Astrocyte of the spinal cord (primary cell): ENCODE data around the gene XIRP2.

ENCODE experiments used
- DNase-seq: peaks from one replicate; pipeline ENCODE4 v3.0.0; 2011; ENCODE audit warnings: low read depth, low spot score
- H3K4me3 ChIP-seq: 2 replicates; pipeline ENCODE4 v1.5.1; 2011; ENCODE audit warnings: low read depth, mild to moderate bottlenecking, low read length, moderate library complexity
- CTCF ChIP-seq: IDR thresholded peaks from 2 replicates; pipeline ENCODE4 v1.5.1; 2012; ENCODE audit warnings: low read depth, mild to moderate bottlenecking, low read length, inconsistent platforms
- in situ Hi-C: cut with HindIII; loops from 2 replicates; pipeline ENCODE4 v1.10.0; 2017; ENCODE audit warnings: low sequenced_read_pairs

XIRP2 gene

DNA sequence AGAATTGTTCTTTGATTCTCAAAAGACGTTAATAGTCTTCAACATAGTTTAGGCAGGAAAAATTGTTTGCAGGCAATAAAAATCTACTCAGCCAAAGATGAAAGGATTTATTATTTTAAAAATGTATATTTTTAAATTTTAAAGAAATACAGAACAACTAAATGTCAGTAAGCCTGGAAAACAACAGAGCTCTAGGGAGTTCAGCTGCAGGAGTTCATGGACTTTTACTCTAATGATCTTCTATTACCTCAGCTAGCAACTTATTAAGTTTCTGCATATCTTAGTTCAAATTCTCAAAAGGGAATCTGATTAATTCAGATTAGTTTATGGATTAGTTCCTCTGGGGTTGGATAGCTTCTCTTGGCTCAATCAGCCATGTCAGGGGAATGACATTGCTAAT is 17.9 kb upstream of the XIRP2 start:
- in situ Hi-C loops = no loop called here
- TF ChIP-seq CTCF = no peak
- no peak for DNase-seq
- no peak overlapping the region for H3K4me3 ChIP-seq

- H3K4me3 ChIP-seq = no peak overlapping the region
- in situ Hi-C loops = no loop called here
- DNase-seq = peak; percentile 10
- TF ChIP-seq CTCF = no peak
These were observed 7.1 kb upstream of the XIRP2 start for GRCh38 chr2:166881177-166881576.

- DNase-seq = no peak
- no peak overlapping the region for H3K4me3 ChIP-seq
- in situ Hi-C loops = no loop called here
- TF ChIP-seq CTCF = no peak
These were observed 5.4 kb upstream of the XIRP2 start for GRCh38 chr2:166882851-166883250.

GRCh38 chr2:166891727-166892126 is 3.4 kb downstream of the XIRP2 start:
- TF ChIP-seq CTCF = no peak
- in situ Hi-C loops = no loop called here
- no peak for DNase-seq
- no peak overlapping the region for H3K4me3 ChIP-seq

DNA sequence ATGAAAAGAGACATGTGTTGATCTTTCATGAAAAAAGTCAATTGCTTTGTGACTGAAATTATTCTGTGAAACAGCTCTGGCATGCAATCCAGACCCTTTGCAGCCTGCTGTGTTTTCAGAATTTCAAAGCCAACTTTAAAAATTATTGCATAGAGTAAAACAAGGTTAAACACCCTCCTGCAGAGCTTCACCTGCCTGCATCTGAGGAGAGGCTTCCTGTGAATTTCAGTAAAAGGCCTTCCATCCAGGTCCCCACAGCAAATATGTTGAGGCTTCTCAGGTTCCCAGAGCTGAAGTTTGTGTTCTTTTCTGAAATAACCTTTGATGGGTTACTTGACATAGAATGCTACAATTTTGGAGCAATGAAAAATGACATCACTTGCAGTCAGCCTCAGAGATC is 4.1 kb downstream of the XIRP2 start:
- H3K4me3 ChIP-seq = no peak overlapping the region
- DNase-seq = no peak
- in situ Hi-C loops = no loop called here
- TF ChIP-seq CTCF = no peak

DNA sequence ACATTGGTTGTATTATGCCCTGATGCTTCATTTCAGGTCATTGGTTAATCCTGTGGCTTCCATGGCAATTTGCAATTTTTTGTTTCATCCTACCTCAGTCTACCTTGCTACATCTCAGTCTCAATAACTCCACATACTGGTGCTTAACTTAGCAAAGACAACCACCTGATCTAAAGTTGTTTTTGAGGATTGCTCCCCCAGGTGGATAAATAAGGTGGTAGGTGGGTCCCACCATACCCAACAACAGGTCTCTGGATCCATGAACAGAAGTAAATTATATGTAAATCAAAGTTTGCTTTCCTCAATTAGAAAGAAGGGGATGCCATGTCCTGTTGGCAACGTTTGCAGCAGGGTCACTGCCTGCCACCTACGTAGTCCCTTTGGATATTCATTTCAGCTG is 7.0 kb downstream of the XIRP2 start:
- H3K4me3 ChIP-seq = no peak overlapping the region
- in situ Hi-C loops = no loop called here
- no peak for TF ChIP-seq CTCF
- DNase-seq = no peak

GRCh38 chr2:166897666-166898065 is 9.4 kb downstream of the XIRP2 start:
- DNase-seq = no peak
- no peak for TF ChIP-seq CTCF
- in situ Hi-C loops = no loop called here
- H3K4me3 ChIP-seq = no peak overlapping the region
